ENCODE data around the gene BOC. TPM values are rescaled to one million over a fixed set of nuclear protein-coding genes. Genes with fewer than 3 reads are reported as not detected.

Gene BOC
- total RNA-seq, 1 donor from 2014 or later: 93.1 TPM

- Histone ChIP-seq H3K27me3 (no peaks in the 10 kb centered on the region), H3K36me3 (peaks cover 0 to 9% of the 10 kb centered on the region in 2 donors), H3K4me3 (no peak overlapping the region), H3K4me1 (peaks cover 28% of the 10 kb centered on the region), H3K27ac (no peak overlapping the region), H3K9me3 (no peaks in the 10 kb centered on the region)
- no peak for DNase-seq (ENCODE audit: extremely low spot score in 2 of 2)
- TF ChIP-seq CTCF (IDR thresholded peaks at IDR 0.05) (no peak), POLR2AphosphoS5 (IDR thresholded peaks at IDR 0.05; ENCODE audit: insufficient read depth in 1 of 2, low read depth in 1 of 2) (no peak), POLR2A (IDR thresholded peaks at IDR 0.05) (no peak)
- intact Hi-C loops (cut with DNase I): no loop called here
Observed at GRCh38 chr3:113226491-113226890, 15.1 kb downstream of the BOC start.

GRCh38 chr3:113227146-113227545, 15.8 kb downstream of the BOC start:
- no peaks in the 10 kb centered on the region for H3K9me3 ChIP-seq
- no peak for DNase-seq (ENCODE audit: extremely low spot score in 2 of 2)
- no peaks in the 10 kb centered on the region for H3K27me3 ChIP-seq
- peaks cover 30% of the 10 kb centered on the region for H3K4me1 ChIP-seq
- no peak overlapping the region for H3K27ac ChIP-seq
- H3K4me3 ChIP-seq: no peak overlapping the region
- intact Hi-C loops (cut with DNase I): no loop called here
- no peak for TF ChIP-seq CTCF (IDR thresholded peaks at IDR 0.05)
- TF ChIP-seq POLR2AphosphoS5 (IDR thresholded peaks at IDR 0.05; ENCODE audit: insufficient read depth in 1 of 2, low read depth in 1 of 2): no peak
- TF ChIP-seq POLR2A (IDR thresholded peaks at IDR 0.05): no peak
- peaks cover 0 to 9% of the 10 kb centered on the region in 2 donors for H3K36me3 ChIP-seq

GRCh38 chr3:113228498-113229286, 17.3 kb downstream of the BOC start:
- H3K4me1 ChIP-seq: peaks cover 38% of the 10 kb centered on the region
- H3K9me3 ChIP-seq: no peaks in the 10 kb centered on the region
- peak overlapping the region; percentile 18 for H3K27ac ChIP-seq

GRCh38 chr3:113231391-113231790, 20.0 kb downstream of the BOC start:
- Histone ChIP-seq H3K27ac (peak overlapping the region; percentile 5), H3K4me3 (no peak overlapping the region), H3K27me3 (no peaks in the 10 kb centered on the region), H3K4me1 (peaks cover 54% of the 10 kb centered on the region), H3K9me3 (no peaks in the 10 kb centered on the region), H3K36me3 (no peaks in the 10 kb centered on the region)
- TF ChIP-seq CTCF (IDR thresholded peaks at IDR 0.05) (no peak), POLR2AphosphoS5 (IDR thresholded peaks at IDR 0.05; ENCODE audit: insufficient read depth in 1 of 2, low read depth in 1 of 2) (no peak), POLR2A (IDR thresholded peaks at IDR 0.05) (no peak)
- no peak for DNase-seq (ENCODE audit: extremely low spot score in 2 of 2)
- intact Hi-C loops (cut with DNase I): no loop called here

More at GRCh38 chr3:113228498-113229286, 17.3 kb downstream of the BOC start:
- intact Hi-C loops (cut with DNase I): no loop called here
- Histone ChIP-seq H3K27me3 (no peaks in the 10 kb centered on the region), H3K36me3 (peaks cover 0 to 6% of the 10 kb centered on the region in 2 donors), H3K4me3 (no peak overlapping the region)
- DNase-seq (ENCODE audit: extremely low spot score in 2 of 2): peak in 1 of 2 donors; percentile 79
- TF ChIP-seq CTCF (IDR thresholded peaks at IDR 0.05): no peak

GRCh38 chr3:113231827-113232253, 20.5 kb downstream of the BOC start:
- TF ChIP-seq POLR2A (IDR thresholded peaks at IDR 0.05): no peak
- no peak for TF ChIP-seq CTCF (IDR thresholded peaks at IDR 0.05)
- no peak for TF ChIP-seq POLR2AphosphoS5 (IDR thresholded peaks at IDR 0.05; ENCODE audit: insufficient read depth in 1 of 2, low read depth in 1 of 2)
- DNase-seq (ENCODE audit: extremely low spot score in 2 of 2): peak in 1 of 2 donors; percentile 80
- peaks cover 54% of the 10 kb centered on the region for H3K4me1 ChIP-seq
- intact Hi-C loops (cut with DNase I): no loop called here
- H3K27ac ChIP-seq: peak overlapping the region; percentile 5
- H3K4me3 ChIP-seq: no peak overlapping the region
- H3K27me3 ChIP-seq: no peaks in the 10 kb centered on the region
- no peaks in the 10 kb centered on the region for H3K36me3 ChIP-seq
- no peaks in the 10 kb centered on the region for H3K9me3 ChIP-seq
